ENCODE measurements around the gene UBE2R2.

UBE2R2 gene

DNA sequence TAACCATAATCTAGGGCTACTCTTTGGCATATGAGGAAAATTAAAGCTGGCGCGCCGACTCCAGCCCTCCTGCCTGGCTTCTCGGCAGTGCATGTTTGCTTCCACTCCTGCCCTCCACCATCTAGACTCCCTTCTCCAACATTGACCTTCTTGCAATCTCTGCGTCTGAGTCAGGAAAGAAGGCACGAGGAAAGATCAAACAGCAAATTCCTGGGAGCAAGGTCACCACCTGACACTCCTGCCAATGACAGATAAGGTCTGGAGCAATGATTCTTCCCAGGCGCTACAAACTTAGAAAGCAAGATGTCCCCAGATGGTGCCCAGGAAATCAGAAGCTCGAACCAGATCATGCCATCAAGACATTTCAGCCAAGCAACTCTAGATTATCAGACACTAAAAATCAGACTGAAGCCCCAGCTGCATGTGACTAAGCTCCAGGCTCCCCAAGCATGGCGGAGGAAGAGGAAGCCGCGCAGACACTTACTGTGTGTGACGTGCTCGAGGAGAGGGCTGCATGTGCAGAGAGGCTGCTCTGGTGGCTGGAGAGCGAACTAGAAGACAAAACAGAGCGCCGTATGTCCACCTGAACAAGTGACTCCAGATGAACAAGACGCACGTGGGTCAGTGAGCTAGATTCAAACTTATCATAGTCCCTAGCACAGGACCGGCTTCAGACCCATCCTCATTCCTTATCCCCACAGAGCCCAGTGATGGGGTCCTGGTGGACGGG lies 115.3 kb downstream of the UBE2R2 start:
- no peak for TF ChIP-seq CTCF (IDR thresholded peaks at IDR 0.05; ENCODE audit: insufficient read depth, low read depth, low read length, missing control alignments)
- no peak for DNase-seq (ENCODE audit: low read depth)
- no peak overlapping the region for H3K4me3 ChIP-seq (ENCODE audit: low read length)

GRCh38 chr9:33934188-33934878 lies 117.4 kb downstream of the UBE2R2 start:
- no peak for TF ChIP-seq CTCF (IDR thresholded peaks at IDR 0.05; ENCODE audit: insufficient read depth, low read depth, low read length, missing control alignments)
- no peak for DNase-seq (ENCODE audit: low read depth)
- H3K4me3 ChIP-seq (ENCODE audit: low read length): no peak overlapping the region

DNA sequence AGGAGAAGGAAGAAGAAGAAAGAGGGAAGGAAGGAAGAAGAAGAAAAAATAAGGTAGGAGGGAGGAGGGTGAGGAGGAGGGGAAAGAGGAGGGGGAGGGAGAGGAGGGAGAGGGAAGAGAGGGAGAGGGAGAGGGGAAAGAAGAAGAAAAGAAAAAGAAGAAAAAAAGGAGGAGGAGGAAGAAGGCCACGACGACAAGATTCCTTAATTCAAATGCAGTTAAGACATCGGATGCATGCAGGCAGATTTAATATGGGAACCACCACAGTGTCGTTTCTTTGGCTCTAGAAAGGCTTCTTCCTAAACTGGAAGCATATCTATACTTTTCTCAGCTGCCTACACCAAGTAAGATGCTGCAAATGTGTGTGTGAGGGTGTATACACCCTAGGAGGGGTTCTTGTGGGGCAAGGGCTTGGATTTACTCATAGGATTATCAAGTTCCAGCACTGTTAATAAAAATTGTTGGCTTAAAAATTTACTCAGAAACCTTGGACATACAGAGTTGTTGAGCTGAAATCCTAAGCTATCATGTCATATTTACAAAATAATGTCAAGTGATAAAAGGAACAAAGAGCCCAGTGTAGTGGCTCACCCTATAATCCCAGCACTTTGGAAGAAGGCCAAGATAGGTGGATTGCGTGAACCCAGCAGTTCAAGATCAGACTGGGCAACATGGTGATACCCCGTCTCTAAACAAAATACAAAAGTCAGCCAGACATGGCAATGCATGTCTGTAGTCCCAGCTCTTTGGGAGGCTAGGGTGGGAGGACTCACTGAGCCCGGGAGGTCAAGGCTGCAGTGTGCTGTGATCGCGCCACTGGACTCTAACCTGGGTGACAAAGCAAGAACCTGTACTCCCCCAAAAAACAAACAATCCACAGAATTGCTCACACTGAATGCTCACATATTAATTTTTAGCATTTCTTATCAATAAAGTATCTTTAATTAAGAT lies 123.2 kb downstream of the UBE2R2 start:
- no peak for DNase-seq (ENCODE audit: low read depth)
- H3K4me3 ChIP-seq (ENCODE audit: low read length): no peak overlapping the region
- TF ChIP-seq CTCF (IDR thresholded peaks at IDR 0.05; ENCODE audit: insufficient read depth, low read depth, low read length, missing control alignments): no peak

GRCh38 chr9:33942471-33943083 lies 125.6 kb downstream of the UBE2R2 start:
- TF ChIP-seq CTCF (IDR thresholded peaks at IDR 0.05; ENCODE audit: insufficient read depth, low read depth, low read length, missing control alignments): peak; percentile 39
- DNase-seq (ENCODE audit: low read depth): peak; percentile 69
- no peak overlapping the region for H3K4me3 ChIP-seq (ENCODE audit: low read length)

- no peak for TF ChIP-seq CTCF (IDR thresholded peaks at IDR 0.05; ENCODE audit: insufficient read depth, low read depth, low read length, missing control alignments)
- no peak for DNase-seq (ENCODE audit: low read depth)
- H3K4me3 ChIP-seq (ENCODE audit: low read length): no peak overlapping the region
Observed at GRCh38 chr9:33943389-33943788, 126.4 kb downstream of the UBE2R2 start.

DNA sequence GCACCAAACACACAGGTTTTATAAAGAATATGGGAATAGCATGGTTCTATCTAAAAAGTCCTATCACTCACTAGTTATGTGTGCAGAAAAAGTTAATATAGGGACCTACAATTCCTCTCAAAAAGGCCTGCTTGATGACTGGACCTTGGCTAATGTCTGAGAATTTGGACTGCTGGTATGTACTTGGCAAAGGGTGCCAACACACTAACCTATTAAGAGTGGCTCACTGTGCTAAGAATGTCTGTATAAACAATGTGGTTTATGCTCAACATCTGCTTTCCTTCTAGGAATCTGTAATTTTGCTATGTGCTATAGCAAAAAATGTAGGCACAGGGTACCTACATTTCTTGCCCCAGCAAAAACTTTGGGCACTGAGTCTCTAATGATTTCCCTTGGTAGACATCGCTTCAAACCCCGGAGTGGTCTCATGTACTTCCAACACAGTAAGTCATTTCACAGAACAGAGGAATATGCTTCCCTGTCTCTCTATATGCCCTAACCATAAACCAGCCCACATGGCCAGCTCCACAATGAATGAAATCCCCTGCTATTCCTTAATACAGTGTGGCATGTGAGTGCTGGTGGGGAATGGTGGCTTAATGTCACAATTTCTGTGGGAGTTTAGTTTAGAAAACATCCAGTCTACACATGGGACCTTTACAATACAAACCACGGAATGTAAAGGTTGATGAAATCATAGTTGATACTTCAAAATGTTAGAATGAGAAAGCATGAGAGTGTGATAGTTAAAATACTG lies 130.0 kb downstream of the UBE2R2 start:
- H3K4me3 ChIP-seq (ENCODE audit: low read length): no peak overlapping the region
- peak; percentile 76 for DNase-seq (ENCODE audit: low read depth)
- TF ChIP-seq CTCF (IDR thresholded peaks at IDR 0.05; ENCODE audit: insufficient read depth, low read depth, low read length, missing control alignments): no peak

Data from epithelial cell of esophagus (primary cell).